ENCODE results near the gene GRIN3B. TPM values are rescaled to one million over a fixed set of nuclear protein-coding genes. Genes with fewer than 3 reads are reported as not detected.
A peak's percentile ranks its signal among the peaks of the same experiment; 100 is the strongest.

The GRIN3B gene
- total and polyA plus RNA-seq, 2 of the 4 experiments (the other 2 are of a cell fraction) = under 0.01 to 0.91 TPM

DNA sequence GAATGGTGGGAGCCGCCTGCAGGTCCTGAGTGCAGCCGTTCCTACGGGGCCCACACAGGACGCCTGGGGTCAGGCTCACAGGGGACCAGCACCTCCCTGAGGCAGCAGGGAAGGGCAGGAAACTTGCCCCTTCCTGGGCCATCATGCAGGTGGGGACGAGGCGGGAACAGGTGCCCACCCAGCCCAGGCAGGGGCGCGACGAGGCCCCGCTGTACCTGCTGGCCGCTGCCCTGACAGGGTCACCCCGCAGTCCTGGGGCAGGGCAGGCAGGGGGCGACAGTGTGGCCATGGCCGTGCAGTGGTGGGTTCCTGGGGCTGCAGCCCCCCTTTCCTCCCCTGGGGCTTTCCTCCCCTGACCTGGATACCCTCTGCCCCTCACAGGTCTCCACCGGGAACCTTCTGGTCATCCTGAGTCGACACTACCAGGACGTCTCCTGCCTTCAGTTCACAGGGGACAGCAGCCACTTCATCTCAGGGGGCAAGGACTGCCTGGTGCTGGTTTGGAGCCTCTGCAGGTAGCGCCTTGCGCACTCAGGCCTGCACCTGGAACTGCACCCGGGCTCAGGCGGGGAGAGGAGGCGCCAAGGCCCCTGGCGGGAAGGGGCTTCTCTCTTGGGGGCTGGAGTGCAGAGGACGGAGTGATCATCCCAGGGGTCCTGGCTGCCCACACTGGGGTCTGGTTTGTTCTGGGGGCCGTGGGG lies 10.7 kb upstream of the GRIN3B start:
- Histone ChIP-seq H4K5ac (ENCODE audit: low read depth, low read length) (no peak overlapping the region), H3K79me1 (ENCODE audit: low read depth in 1 of 2, low read length in 2 of 2) (peaks cover 5 to 26% of the 10 kb centered on the region in 2 experiments), H3K27me3 (ENCODE audit: control insufficient read depth, insufficient read depth, low read length) (no peaks in the 10 kb centered on the region), H3K27ac (ENCODE audit: insufficient read depth, low read length) (no peak overlapping the region), H3K14ac (replicated peaks; ENCODE audit: low read depth, low read length) (no peak overlapping the region), H3K9me3 (ENCODE audit: control insufficient read depth, insufficient read depth, low read length) (no peaks in the 10 kb centered on the region), H3K4ac (ENCODE audit: low read depth, low read length) (no peak overlapping the region), H3K56ac (ENCODE audit: extremely low read depth, insufficient read depth, low read length) (no peak overlapping the region), H3K4me2 (ENCODE audit: low read depth, low read length) (no peak overlapping the region), H2AK9ac (replicated peaks; ENCODE audit: low read depth, low read length, poor library complexity) (no peak overlapping the region), H3K4me1 (ENCODE audit: control insufficient read depth, insufficient read depth, low read length) (peaks cover 3% of the 10 kb centered on the region), H3K23ac (ENCODE audit: low read depth, low read length) (no peak overlapping the region), H2BK120ac (ENCODE audit: low read depth, low read length) (no peak overlapping the region), H3K9ac (ENCODE audit: low read depth, low read length) (no peak overlapping the region), H2BK5ac (ENCODE audit: low read depth, low read length, poor library complexity, severe bottlenecking) (no peak overlapping the region), H3K9me1 (ENCODE audit: insufficient read depth, low read length) (0 out of 2 replicates have a peak, but pooled peaks cover 4% of the 10 kb centered on the region), H2BK15ac (ENCODE audit: low read depth, low read length) (no peak overlapping the region), H3K18ac (ENCODE audit: low read depth, low read length) (no peak overlapping the region), H3K36me3 (ENCODE audit: control insufficient read depth, insufficient read depth, low read length) (peaks cover 49% of the 10 kb centered on the region), H4K91ac (ENCODE audit: insufficient read depth, low read depth, low read length) (no peak overlapping the region), H2BK20ac (ENCODE audit: low read depth, low read length) (no peak overlapping the region), H2AFZ (replicated peaks; ENCODE audit: low read length, poor library complexity) (no peak overlapping the region), H4K20me1 (ENCODE audit: insufficient read depth, low read length) (peaks cover 7% of the 10 kb centered on the region), H4K8ac (ENCODE audit: low read depth in 2 of 2, low read length in 2 of 2) (no peak overlapping the region), H3K4me3 (ENCODE audit: insufficient read depth, low read depth, low read length) (no peak overlapping the region), H2AK5ac (ENCODE audit: low read depth, low read length) (no peak overlapping the region)
- no peak for TF ChIP-seq FOS (IDR thresholded peaks at IDR 0.05; ENCODE audit: low read depth, low read length)
- TF ChIP-seq, protein P1, sequence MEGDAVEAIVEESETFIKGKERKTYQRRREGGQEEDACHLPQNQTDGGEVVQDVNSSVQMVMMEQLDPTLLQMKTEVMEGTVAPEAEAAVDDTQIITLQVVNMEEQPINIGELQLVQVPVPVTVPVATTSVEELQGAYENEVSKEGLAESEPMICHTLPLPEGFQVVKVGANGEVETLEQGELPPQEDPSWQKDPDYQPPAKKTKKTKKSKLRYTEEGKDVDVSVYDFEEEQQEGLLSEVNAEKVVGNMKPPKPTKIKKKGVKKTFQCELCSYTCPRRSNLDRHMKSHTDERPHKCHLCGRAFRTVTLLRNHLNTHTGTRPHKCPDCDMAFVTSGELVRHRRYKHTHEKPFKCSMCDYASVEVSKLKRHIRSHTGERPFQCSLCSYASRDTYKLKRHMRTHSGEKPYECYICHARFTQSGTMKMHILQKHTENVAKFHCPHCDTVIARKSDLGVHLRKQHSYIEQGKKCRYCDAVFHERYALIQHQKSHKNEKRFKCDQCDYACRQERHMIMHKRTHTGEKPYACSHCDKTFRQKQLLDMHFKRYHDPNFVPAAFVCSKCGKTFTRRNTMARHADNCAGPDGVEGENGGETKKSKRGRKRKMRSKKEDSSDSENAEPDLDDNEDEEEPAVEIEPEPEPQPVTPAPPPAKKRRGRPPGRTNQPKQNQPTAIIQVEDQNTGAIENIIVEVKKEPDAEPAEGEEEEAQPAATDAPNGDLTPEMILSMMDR (conservative IDR thresholded peaks at IDR 0.05; ENCODE audit: low read depth, low read length) = peak; percentile 16; the same call in 1 of the 2 replicates
- ATAC-seq (ENCODE audit: low read depth) = no peak
- POLR2A ChIA-PET (ENCODE audit: unreplicated experiment) = no interaction called here
- no TSS peak for BruUV-seq (replicated peaks)
- CTCF ChIA-PET = no interaction called here
- dilution Hi-C loops (cut with HindIII; ENCODE audit: low sequenced_read_pairs, unreplicated experiment) (no loop called here), intact Hi-C loops (cut with micrococcal nuclease) (no loop called here), in situ Hi-C loops (cut with MboI; ENCODE audit: low sequenced_read_pairs) (loop anchor here (10.0 kb wide), 1 partner anchor 225 kb away; no protein-coding TSS in a partner anchor)
- no peak for DNase-seq
- WGBS, 2 experiments (ENCODE audit: extremely low coverage in 2 of 2, insufficient read length in 1 of 2) = 97% methylated on average over 6 of the region's 25 CpGs; no CpG with 5 or more reads in 1 of the 2 experiments

All from IMR-90 (cell line).